AG09319 (cell line): Measurements from ENCODE around the gene SHB.
"Not testable (repeated sequence)": the region's sequence is repeated elsewhere in the genome, so short reads cannot be mapped to it uniquely, and the experiment has no call there.

Source experiments
- DNase-seq: peaks from one replicate; pipeline ENCODE4 v3.0.0-alpha.2; 2010; ENCODE audit warnings: low read depth; ENCODE audit errors: extremely low read depth
- CTCF ChIP-seq: IDR thresholded peaks from 2 replicates; pipeline ENCODE4 v1.5.1; 2011; ENCODE audit warnings: low read depth, mild to moderate bottlenecking, inconsistent platforms, low read length, moderate library complexity

The SHB gene

DNA sequence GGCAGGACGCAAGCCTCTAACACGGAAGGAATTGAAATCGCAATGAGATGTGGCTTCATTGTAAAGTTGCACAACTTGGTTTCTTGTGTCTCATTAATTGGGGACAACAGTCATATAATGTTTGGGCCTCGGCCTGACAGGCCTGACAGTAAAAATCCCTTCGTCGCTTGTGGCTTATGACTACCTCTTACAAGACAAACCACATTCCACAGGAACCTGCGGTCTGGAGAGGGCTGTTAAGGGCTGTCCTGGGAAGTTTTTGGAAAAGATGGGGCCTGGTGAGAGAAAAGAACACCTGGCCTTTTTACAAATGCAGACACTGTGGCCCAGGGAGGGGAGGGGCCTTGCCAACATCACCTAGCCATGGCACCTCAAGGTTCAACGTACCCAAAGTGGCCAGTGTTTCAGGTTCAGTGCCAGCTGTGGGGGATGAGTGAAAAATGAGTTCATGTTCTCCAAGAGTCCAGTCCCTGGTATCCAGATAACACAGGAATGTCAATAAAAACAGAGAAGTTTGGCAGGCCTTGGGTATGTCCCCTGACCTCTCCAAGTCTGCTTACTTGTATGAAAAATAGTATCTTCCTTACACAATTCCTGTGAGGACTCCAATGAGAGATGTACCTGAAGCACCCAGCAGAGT lies 22.2 kb downstream of the SHB start:
- DNase-seq, result no peak
- TF ChIP-seq CTCF, result no peak

DNA sequence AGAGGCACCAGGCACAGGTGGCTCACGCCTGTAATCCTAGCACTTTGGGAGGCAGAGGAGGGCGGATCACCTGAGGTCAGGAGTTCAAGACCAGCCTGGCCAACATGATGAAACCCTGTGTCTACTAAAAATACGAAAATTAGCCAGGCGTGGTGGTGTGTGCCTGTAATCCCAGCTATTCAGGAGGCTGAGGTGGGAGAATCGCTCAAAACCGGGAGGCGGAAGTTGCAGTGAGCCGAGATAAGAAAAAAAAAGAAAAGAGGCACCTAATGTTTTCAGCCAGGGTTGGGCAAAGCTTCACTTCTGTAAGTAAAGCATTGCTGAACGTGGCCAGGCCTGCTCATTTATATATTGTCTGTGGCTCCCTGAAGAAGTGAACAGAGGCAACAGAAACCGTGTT lies 23.1 kb downstream of the SHB start:
- DNase-seq, result not testable (repeated sequence)

- no peak for TF ChIP-seq CTCF
- DNase-seq, result no peak
Observed at GRCh38 chr9:38044706-38045105, 24.3 kb downstream of the SHB start.

DNA sequence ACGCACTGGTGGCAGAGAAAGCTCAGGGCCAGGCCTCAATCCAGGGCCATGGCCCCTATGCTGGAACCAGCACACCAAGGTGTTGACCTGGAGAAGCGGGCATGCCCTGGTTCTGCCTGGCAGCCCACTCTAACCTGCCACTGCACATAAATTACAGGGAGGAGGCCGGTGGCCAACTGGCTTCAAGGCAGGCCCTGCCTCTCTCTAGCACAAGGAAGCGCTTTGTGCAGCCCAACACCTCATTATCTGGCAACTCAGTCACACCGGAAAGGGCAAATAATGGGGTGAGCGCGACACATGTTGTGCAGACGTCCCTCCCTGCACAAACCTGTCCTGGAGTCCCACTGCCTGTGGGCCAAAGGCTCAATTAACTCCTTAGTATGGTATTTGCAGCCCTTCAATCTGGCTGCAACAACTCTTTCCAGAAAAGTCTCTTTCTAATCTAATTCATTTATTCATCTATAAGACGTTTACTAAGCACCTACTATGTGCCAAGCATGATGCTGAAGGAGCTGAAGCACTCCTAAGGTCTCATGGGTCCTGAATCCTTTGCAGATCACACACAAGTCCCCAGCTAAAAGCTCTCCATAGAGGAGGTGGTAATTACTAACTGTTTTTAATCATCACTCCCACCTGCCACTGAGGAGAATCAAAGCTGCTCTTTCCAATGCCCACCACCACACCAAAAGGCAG lies 24.9 kb downstream of the SHB start:
- no peak for DNase-seq
- no peak for TF ChIP-seq CTCF

GRCh38 chr9:38042626-38043357 lies 26.2 kb downstream of the SHB start:
- TF ChIP-seq CTCF, result no peak

GRCh38 chr9:38041564-38042243 lies 27.3 kb downstream of the SHB start:
- no peak for DNase-seq
- TF ChIP-seq CTCF, result no peak

More at GRCh38 chr9:38042626-38043357, 26.2 kb downstream of the SHB start:
- DNase-seq, result no peak

DNA sequence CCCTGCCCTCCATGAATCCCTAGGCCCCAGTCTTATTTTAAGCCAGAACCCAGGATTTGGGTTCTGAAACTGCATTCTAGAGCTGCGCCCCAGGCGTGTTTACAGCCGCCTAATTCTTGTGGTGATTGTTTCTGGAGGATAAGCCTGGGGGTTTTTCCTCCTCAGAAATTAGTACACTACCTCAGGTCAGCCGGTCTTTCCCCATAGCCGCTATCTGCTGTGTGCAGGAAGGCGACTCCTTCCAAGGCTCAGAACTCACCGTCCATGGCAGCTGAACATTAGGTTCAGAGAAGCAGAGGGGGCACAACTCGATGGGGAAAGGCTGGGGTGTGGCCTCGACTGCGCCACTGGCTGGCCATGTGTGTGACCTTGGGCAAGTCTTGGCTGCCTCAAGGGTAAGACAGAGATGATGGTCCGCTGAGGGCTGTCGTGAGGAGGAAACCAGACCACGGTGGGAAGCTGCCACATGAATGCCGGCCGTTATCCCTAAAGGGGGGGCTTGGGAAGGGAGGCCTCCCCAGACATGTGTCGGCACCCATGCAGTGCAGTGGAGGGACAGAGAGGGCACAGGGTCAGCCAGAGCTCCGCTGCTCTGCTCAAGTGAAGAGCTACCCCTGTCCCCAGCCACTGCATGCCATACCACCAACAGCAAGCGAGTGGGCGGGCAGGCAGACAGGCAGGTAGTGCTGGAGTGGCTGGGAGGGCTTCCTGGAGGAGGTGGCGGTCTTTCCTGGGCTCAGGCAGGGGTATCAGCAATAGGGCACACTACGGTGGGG lies 28.9 kb downstream of the SHB start:
- no peak for DNase-seq
- TF ChIP-seq CTCF, result no peak
